ENCODE measurements around the gene CYB5R2.

DNA sequence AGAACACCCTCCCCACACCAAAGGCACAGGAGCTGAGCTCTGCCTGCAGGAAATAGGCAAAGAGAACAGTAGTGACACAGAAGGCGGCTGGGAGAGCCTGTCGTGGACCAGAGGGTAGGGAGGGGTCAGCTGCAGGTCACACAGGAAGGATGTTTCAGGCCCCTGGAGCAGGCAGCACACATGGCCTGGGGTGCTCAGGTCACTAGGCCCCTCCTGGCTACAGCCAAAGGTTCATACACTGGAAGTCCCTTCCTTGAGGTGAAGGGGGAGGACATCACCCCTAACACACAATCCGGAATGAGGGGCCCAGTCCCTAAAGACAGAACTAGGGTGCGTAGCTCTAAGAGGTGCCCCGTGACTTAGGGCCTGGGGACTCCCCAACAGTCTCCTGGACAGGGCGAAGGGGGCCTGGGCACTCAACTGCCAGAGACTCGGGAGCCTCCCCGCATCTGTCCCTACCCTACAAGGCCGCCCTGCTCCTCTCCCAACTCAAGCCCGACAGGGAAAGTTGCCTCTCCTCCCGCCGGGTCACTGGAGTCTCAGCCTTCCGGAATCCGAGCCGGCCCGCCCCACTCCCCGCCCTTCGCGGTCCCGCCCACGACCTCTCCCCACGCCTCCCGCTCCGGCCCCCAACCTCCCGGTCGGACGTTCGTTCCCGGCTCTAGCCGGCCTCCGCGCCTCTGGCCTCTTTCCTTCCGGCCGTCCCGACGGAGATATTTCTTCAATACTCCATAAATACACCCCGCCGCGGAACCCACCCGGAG is at the start of gene CYB5R2:
- no peak for TF ChIP-seq CTCF (conservative IDR thresholded peaks at IDR 0.05; ENCODE audit: low read depth, low read length)
- no peak for TF ChIP-seq EZH2 (IDR thresholded peaks at IDR 0.05; ENCODE audit: borderline replicate concordance, low read depth, low read length, poor library complexity, severe bottlenecking)

All from A673 (cell line).